HepG2 (cell line): ENCODE data around the gene TSC22D4. TPM values are rescaled to one million over a fixed set of nuclear protein-coding genes. Genes with fewer than 3 reads are reported as not detected.

ENCODE experiments used
- HCFC1 ChIP-seq: fragments of 150-350 bp; IDR thresholded peaks from 2 replicates; pipeline ENCODE4 v1.6.1; 2014; ENCODE audit warnings: low read depth, low read length
- KLF6 ChIP-seq: IDR thresholded peaks from 2 replicates; pipeline ENCODE4 v1.8.0; 2016; ENCODE audit warnings: missing biosample characterization, missing genetic modification reagents
- LCORL ChIP-seq, 2 experiments: fragments of 450-650 bp in 1 of 2; sonication (generic) in 1 of 2; formaldehyde crosslinking in 1 of 2; IDR thresholded peaks; 2 replicates each; pipeline versions ENCODE4 v1.5.0 to v1.6.1; 2017 to 2020; ENCODE audit warnings: antibody characterized with exemption in 1 of 2, missing genetic modification reagents in 1 of 2
- MAF1 ChIP-seq: sonication (generic); formaldehyde crosslinking; IDR thresholded peaks from 2 replicates; pipeline ENCODE4 v1.5.0; 2020; ENCODE audit warnings: missing genetic modification reagents, borderline replicate concordance
- NCOA1 ChIP-seq: sonication (generic); formaldehyde crosslinking; IDR thresholded peaks from 2 replicates; pipeline ENCODE4 v1.9.0; 2021; ENCODE audit warnings: missing genetic modification reagents
- NONO ChIP-seq, 2 experiments: fragments of 450-650 bp in 1 of 2; sonication (generic) in 1 of 2; formaldehyde crosslinking in 1 of 2; IDR thresholded peaks in 1 of 2; conservative IDR thresholded peaks in 1 of 2; 2 replicates each; pipeline versions ENCODE4 v1.6.1 to v1.8.0; 2017 to 2022; ENCODE audit warnings: mild to moderate bottlenecking in 1 of 2, missing genetic modification reagents in 1 of 2, moderate library complexity in 1 of 2
- NRL ChIP-seq: sonication (generic); formaldehyde crosslinking; IDR thresholded peaks from 2 replicates; pipeline ENCODE4 v1.5.0; 2020; ENCODE audit warnings: missing genetic modification reagents, mild to moderate bottlenecking, moderate library complexity, borderline replicate concordance
- SAP130 ChIP-seq: IDR thresholded peaks from 2 replicates; pipeline ENCODE4 v1.6.1; 2016; ENCODE audit warnings: low read depth
- SRSF9 ChIP-seq: fragments of 200-400 bp; formaldehyde crosslinking; IDR thresholded peaks from 2 replicates; pipeline ENCODE4 v1.6.1; 2018; ENCODE audit warnings: borderline replicate concordance, mild to moderate bottlenecking, low read depth, low read length; ENCODE audit not compliant: insufficient read depth, poor library complexity, severe bottlenecking
- TBP ChIP-seq: sonication (generic); formaldehyde crosslinking; IDR thresholded peaks from 2 replicates; pipeline ENCODE4 v1.5.0; 2020; ENCODE audit warnings: missing genetic modification reagents
- THYN1 ChIP-seq: sonication (generic); formaldehyde crosslinking; IDR thresholded peaks from 2 replicates; pipeline ENCODE4 v1.8.1; 2023; ENCODE audit warnings: low read depth, mild to moderate bottlenecking, moderate library complexity, missing genetic modification reagents, borderline replicate concordance
- ZNF121 ChIP-seq: sonication (generic); formaldehyde crosslinking; IDR thresholded peaks from 2 replicates; pipeline ENCODE4 v1.5.0; 2020; ENCODE audit warnings: mild to moderate bottlenecking, missing genetic modification reagents
- ZNF224 ChIP-seq: sonication (generic); formaldehyde crosslinking; IDR thresholded peaks from 2 replicates; pipeline ENCODE4 v1.5.0; 2020; ENCODE audit warnings: mild to moderate bottlenecking, missing genetic modification reagents
- polyA plus RNA-seq, 8 experiments: library from polyadenylated mRNA; depleted of rRNA in 3 of 8; stranded (reverse) in 7 of 8; unstranded in 1 of 8; fragments of >200 nt; fragmentation: Illumina TruSeq in 4 of 8; extraction: Trizol in 4 of 8; gene quantifications; 2 replicates each; pipeline versions ENCODE4 v1.2.1 to v1.2.3, GENCODE V29; 2011 to 2016; ENCODE audit warnings: low read depth in 4 of 8, missing spikeins in 1 of 8, mixed read lengths in 1 of 8; ENCODE audit not compliant: insufficient read depth in 1 of 8
- total RNA-seq, 5 experiments: library from RNA; depleted of rRNA; stranded (reverse); fragments of >200 nt; fragmentation: Illumina TruSeq; extraction: Trizol; gene quantifications; 2 replicates each; pipeline ENCODE4 v1.2.3, GENCODE V29; 2016; ENCODE audit warnings: low read depth in 1 of 5
- TF ChIP-seq, protein P1 (sequence below): sonication (generic); formaldehyde crosslinking; IDR thresholded peaks from 2 replicates; pipeline ENCODE4 v1.8.1; 2023; ENCODE audit warnings: mild to moderate bottlenecking, missing genetic modification reagents, borderline replicate concordance
- TF ChIP-seq, protein P2 (sequence below): sonication (generic); formaldehyde crosslinking; IDR thresholded peaks from 2 replicates; pipeline ENCODE4 v1.8.1; 2022; ENCODE audit warnings: mild to moderate bottlenecking, missing genetic modification reagents
- TF ChIP-seq, protein P3 (sequence below): sonication (generic); formaldehyde crosslinking; IDR thresholded peaks from 2 replicates; pipeline ENCODE4 v1.5.0; 2020; ENCODE audit warnings: missing genetic modification reagents
- TF ChIP-seq, protein P4 (sequence below): sonication (generic); formaldehyde crosslinking; IDR thresholded peaks from 2 replicates; pipeline ENCODE4 v1.4.0; 2020; ENCODE audit warnings: missing genetic modification reagents
- TF ChIP-seq, protein P5 (sequence below): sonication (generic); formaldehyde crosslinking; IDR thresholded peaks from 2 replicates; pipeline ENCODE4 v1.5.0; 2020; ENCODE audit warnings: missing genetic modification reagents
- TF ChIP-seq, protein P6 (sequence below): sonication (generic); formaldehyde crosslinking; IDR thresholded peaks from 2 replicates; pipeline ENCODE4 v1.4.0; 2020; ENCODE audit warnings: mild to moderate bottlenecking, low read depth, missing genetic modification reagents
- TF ChIP-seq, protein P7 (sequence below): sonication (generic); formaldehyde crosslinking; IDR thresholded peaks from 2 replicates; pipeline ENCODE4 v1.4.0; 2020; ENCODE audit warnings: mild to moderate bottlenecking, missing genetic modification reagents, borderline replicate concordance

Gene TSC22D4
- total and polyA plus RNA-seq, 2 of the 13 experiments (the other 11 are each of a cell fraction or from before 2014, with no cell fraction given): 7.7 to 8.7 TPM

DNA sequence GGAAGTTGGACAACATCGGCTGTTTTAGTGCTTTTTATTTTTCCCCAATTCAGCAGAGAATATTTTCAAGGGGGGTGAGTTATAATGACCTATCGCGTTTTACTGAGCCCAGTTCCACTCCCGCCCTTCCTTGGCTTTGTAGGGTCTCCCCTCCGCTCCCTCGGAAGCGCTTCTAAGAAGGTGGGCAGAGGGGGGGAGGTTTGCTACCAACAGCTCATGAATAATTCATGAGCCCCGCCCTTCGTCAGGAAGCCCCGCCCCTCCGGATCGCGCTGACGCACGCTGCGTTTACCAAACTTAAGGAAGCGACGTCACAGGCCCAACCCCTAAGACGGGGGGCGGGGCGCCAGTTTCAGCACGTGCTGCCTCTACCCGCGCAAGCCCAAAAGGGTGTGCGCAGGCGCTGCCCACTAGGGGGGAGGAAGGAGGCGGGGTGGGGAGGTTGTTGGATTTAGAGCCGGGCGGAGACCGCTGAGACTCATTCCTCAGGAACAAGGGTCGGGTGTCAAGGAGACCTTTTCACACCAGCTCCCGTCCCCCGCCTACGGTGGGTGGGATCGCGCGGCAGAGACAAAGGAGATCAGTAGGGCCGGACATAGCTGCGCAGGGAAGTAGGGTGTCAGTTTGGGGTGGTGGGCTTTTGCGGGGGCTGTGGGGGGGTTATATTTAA, 49.9 kb downstream of the TSC22D4 start (continued):
- no peak for TF ChIP-seq NONO (IDR thresholded peaks at IDR 0.05)
- TF ChIP-seq NONO (CRISPR knock-in tag; conservative IDR thresholded peaks at IDR 0.05): peak; percentile 20; the same call in 1 of the 2 replicates
- TF ChIP-seq, protein P1, sequence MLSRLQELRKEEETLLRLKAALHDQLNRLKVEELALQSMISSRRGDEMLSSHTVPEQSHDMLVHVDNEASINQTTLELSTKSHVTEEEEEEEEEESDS (CRISPR knock-in tag): no peak
- no peak; the same call in 1 of the 2 replicates for TF ChIP-seq NCOA1
- TF ChIP-seq SRSF9: no peak
- no peak; the same call in 1 of the 2 replicates for TF ChIP-seq HCFC1
- TF ChIP-seq, protein P2, sequence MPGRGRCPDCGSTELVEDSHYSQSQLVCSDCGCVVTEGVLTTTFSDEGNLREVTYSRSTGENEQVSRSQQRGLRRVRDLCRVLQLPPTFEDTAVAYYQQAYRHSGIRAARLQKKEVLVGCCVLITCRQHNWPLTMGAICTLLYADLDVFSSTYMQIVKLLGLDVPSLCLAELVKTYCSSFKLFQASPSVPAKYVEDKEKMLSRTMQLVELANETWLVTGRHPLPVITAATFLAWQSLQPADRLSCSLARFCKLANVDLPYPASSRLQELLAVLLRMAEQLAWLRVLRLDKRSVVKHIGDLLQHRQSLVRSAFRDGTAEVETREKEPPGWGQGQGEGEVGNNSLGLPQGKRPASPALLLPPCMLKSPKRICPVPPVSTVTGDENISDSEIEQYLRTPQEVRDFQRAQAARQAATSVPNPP (CRISPR knock-in tag): no peak
- TF ChIP-seq SAP130 (CRISPR knock-in tag): peak; percentile 69
- TF ChIP-seq MAF1 (CRISPR knock-in tag): no peak
- TF ChIP-seq ZNF224 (CRISPR knock-in tag): no peak
- TF ChIP-seq, protein P3, sequence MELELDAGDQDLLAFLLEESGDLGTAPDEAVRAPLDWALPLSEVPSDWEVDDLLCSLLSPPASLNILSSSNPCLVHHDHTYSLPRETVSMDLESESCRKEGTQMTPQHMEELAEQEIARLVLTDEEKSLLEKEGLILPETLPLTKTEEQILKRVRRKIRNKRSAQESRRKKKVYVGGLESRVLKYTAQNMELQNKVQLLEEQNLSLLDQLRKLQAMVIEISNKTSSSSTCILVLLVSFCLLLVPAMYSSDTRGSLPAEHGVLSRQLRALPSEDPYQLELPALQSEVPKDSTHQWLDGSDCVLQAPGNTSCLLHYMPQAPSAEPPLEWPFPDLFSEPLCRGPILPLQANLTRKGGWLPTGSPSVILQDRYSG (CRISPR knock-in tag): no peak
- TF ChIP-seq KLF6 (CRISPR knock-in tag): no peak
- TF ChIP-seq NRL (CRISPR knock-in tag): no peak
- TF ChIP-seq, protein P4, sequence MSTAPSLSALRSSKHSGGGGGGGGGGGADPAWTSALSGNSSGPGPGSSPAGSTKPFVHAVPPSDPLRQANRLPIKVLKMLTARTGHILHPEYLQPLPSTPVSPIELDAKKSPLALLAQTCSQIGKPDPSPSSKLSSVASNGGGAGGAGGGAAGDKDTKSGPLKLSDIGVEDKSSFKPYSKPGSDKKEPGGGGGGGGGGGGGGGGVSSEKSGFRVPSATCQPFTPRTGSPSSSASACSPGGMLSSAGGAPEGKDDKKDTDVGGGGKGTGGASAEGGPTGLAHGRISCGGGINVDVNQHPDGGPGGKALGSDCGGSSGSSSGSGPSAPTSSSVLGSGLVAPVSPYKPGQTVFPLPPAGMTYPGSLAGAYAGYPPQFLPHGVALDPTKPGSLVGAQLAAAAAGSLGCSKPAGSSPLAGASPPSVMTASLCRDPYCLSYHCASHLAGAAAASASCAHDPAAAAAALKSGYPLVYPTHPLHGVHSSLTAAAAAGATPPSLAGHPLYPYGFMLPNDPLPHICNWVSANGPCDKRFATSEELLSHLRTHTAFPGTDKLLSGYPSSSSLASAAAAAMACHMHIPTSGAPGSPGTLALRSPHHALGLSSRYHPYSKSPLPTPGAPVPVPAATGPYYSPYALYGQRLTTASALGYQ (CRISPR knock-in tag): no peak
- TF ChIP-seq LCORL (IDR thresholded peaks at IDR 0.05): no peak
- 0 out of 2 replicates have a peak, but pooled peaks have one; percentile 6 for TF ChIP-seq LCORL (CRISPR knock-in tag; IDR thresholded peaks at IDR 0.05)
- no peak for TF ChIP-seq THYN1 (CRISPR knock-in tag)
- TF ChIP-seq TBP (CRISPR knock-in tag): no peak
- TF ChIP-seq, protein P5, sequence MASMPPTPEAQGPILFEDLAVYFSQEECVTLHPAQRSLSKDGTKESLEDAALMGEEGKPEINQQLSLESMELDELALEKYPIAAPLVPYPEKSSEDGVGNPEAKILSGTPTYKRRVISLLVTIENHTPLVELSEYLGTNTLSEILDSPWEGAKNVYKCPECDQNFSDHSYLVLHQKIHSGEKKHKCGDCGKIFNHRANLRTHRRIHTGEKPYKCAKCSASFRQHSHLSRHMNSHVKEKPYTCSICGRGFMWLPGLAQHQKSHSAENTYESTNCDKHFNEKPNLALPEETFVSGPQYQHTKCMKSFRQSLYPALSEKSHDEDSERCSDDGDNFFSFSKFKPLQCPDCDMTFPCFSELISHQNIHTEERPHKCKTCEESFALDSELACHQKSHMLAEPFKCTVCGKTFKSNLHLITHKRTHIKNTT: 0 out of 2 replicates have a peak, but pooled peaks have one; percentile 2
- TF ChIP-seq ZNF121 (CRISPR knock-in tag): 0 out of 2 replicates have a peak, but pooled peaks have one; percentile 24
- TF ChIP-seq, protein P6, sequence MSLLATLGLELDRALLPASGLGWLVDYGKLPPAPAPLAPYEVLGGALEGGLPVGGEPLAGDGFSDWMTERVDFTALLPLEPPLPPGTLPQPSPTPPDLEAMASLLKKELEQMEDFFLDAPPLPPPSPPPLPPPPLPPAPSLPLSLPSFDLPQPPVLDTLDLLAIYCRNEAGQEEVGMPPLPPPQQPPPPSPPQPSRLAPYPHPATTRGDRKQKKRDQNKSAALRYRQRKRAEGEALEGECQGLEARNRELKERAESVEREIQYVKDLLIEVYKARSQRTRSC (CRISPR knock-in tag): no peak
- TF ChIP-seq, protein P7, sequence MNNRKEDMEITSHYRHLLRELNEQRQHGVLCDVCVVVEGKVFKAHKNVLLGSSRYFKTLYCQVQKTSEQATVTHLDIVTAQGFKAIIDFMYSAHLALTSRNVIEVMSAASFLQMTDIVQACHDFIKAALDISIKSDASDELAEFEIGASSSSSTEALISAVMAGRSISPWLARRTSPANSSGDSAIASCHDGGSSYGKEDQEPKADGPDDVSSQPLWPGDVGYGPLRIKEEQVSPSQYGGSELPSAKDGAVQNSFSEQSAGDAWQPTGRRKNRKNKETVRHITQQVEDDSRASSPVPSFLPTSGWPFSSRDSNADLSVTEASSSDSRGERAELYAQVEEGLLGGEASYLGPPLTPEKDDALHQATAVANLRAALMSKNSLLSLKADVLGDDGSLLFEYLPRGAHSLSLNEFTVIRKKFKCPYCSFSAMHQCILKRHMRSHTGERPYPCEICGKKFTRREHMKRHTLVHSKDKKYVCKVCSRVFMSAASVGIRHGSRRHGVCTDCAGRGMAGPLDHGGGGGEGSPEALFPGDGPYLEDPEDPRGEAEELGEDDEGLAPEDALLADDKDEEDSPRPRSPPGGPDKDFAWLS (CRISPR knock-in tag): no peak
